ENCODE measurements around the gene TDRD9.

GRCh38 chr14:103899316-103899715 is 28.9 kb upstream of the TDRD9 start:
- TF ChIP-seq POLR2AphosphoS5 (IDR thresholded peaks at IDR 0.05; ENCODE audit: borderline replicate concordance, low read depth, low read length) = no peak
- TF ChIP-seq EZH2 (IDR thresholded peaks at IDR 0.05) = no peak
- TF ChIP-seq FOXP2 (optimal IDR thresholded peaks at IDR 0.05; ENCODE audit: control extremely low read depth, extremely low read length, insufficient read depth) = no peak
